Measurements from ENCODE around the gene DOCK8.

- TF ChIP-seq, protein P1, sequence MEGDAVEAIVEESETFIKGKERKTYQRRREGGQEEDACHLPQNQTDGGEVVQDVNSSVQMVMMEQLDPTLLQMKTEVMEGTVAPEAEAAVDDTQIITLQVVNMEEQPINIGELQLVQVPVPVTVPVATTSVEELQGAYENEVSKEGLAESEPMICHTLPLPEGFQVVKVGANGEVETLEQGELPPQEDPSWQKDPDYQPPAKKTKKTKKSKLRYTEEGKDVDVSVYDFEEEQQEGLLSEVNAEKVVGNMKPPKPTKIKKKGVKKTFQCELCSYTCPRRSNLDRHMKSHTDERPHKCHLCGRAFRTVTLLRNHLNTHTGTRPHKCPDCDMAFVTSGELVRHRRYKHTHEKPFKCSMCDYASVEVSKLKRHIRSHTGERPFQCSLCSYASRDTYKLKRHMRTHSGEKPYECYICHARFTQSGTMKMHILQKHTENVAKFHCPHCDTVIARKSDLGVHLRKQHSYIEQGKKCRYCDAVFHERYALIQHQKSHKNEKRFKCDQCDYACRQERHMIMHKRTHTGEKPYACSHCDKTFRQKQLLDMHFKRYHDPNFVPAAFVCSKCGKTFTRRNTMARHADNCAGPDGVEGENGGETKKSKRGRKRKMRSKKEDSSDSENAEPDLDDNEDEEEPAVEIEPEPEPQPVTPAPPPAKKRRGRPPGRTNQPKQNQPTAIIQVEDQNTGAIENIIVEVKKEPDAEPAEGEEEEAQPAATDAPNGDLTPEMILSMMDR (IDR thresholded peaks at IDR 0.05), result no peak
- TF ChIP-seq POLR2A (IDR thresholded peaks at IDR 0.05), result no peak
Observed at GRCh38 chr9:253539-253938, 38.9 kb downstream of the DOCK8 start.
